NCI-H69 (cell line): ENCODE data around the gene RASSF3.

Experiments
- DNase-seq: peaks from one replicate; lab custom pipeline; 2025; lab: John Stamatoyannopoulos, UW

The RASSF3 gene

DNA sequence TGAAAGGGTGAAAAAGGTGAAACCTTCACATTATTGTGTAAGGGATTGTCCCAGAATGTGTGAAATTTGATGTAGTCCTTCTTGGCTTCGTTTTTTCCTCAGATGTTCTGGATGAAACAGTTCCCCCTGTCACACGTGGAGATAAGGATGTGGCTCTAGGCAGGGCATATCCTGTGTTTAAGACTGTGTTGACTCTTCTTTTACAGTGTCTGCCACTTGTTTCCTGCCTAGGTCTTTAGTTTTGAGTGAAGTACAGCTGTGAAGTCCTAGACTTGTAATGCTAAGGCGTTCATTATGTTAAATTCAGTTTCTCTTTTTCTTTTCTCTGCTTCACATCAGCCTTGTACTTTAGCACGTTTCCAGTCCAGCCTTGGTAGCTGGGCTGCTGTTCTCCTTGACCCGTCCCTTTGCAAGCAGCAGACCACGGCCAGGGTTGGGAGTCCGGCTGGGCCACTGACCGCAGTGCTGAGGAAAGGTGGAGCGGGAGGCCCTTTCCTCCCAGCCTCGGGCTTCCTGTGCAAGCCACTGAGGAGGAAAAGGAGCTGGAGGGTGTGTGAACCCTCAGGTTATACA is 59.1 kb downstream of the RASSF3 start:
- DNase-seq = peak; percentile 81

DNA sequence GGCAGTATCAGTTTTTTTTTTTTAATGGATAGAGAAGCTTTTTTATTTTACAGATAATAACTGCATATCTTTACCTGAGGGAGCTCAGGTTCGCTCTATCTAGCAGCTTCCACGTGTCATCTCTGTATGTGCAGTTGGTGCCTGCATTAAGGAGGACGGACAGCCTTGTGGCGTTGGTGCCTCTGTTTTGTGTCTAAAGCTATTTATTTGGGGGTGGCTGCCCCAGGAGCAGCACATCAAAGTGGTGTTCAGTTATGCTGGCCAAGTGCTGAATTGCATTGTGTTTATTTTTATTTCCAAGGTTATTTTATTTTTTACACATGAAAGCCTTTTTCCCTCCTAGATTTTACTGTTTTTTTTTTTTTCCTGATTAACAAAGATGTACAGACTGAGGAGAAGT is 59.7 kb downstream of the RASSF3 start:
- peak; percentile 67 for DNase-seq

DNA sequence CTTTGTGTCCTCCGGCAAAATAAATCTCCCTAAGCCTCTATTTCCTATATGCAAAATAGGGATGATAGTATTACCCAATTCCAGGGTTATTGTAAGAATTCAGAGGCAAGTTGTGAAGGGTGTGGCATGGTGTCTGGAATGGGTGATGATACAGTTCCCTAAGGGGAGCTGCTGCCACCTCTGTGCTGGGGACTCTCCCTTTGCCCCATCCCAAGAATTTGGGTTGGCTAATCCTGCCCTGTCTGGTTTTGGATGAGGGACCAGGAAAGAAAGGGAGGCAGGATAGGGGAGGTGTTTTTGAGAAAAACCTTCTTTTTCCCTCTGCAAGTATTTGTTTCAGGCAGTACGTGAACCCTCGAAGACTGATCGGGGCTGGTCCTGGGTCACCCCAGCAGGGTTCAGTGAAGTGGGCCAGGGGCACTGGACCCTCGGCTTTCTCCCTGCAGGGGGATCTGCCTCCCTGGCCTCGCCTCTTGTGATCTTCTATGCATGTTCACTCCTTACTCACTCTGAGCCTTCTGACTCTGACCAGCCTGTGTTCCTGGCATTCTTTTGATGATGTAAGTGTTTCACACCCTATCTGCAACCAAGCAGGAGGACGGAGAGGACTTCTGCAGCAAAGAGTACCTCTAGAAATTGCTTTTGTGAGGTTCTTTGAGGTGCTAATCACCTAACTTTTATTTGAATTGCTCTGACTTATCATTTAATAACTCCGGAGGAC is 60.8 kb downstream of the RASSF3 start:
- peak; percentile 52 for DNase-seq

DNA sequence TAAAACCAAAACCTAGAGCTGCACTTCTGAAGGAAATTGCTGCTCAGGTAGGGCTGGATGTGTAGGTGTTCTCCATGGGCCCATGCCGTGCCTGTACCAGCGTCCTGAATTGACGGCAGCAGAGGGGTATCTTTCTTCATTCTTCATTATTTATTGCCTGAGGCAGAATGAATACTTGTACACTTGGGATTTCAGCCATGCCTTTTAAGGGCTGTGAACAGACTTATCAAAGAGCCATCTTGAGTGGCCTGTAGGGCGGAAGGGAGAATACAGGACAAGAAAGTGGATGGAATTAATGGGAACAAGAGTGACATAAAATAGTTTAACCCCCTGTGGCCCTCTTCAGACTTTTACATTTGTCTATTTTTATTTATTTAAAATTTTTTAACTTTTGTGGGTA is 61.4 kb downstream of the RASSF3 start:
- peak; percentile 73 for DNase-seq

DNA sequence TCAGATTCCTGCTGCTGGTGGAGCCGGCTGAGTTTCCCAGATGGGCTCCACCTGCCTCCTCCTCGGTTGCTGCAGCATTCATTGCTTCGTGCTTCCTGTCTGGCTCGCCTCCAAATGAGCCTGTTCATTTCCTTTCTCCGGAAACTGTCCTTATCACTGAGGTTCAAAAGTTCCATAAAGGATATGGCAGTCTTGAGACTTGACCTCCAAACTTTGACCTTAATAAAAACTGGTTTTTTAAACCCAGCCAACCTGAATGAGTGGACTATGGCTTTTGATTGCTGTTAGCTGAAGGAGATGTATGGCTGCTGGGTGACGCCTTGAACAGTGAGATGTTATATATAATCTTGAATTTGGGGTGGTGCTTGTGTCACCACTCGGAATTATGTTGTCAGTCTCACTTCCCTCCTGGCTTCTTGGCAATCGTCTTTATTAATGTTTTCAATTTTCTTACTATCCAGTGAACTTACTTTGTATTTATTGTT is 62.7 kb downstream of the RASSF3 start:
- peak; percentile 98 for DNase-seq

DNA sequence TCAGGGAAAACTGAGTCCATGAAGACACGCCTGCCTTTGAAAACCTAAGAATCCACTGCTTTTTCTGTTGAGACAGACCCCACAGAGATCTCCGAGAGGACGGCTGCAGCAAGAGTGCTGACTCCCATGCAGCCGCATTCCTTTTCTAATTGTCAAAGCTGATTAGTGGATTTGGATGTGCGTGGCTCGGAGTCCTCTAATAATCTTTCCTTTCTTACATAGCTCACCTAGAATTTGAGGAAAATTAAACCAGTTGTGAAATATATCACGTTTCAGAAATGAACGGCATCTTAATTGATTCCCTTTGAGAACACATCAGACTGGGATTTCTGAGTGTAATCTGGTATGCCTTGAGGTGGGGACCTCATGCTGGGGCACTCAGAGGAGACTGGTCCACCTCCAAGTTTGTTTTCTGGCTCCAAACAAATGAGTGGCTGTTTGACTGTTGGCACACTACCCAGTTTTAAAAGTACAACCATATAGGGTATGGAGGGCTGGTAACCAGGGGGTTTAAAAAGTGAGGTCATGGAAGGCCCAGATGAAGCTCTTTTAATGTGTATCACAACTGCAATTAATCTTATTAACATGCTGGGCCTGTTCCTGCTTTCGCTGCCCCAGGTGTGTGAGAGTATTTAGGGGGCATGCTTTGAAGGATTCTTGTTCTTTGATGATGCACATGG is 63.3 kb downstream of the RASSF3 start:
- peak; percentile 99 for DNase-seq

DNA sequence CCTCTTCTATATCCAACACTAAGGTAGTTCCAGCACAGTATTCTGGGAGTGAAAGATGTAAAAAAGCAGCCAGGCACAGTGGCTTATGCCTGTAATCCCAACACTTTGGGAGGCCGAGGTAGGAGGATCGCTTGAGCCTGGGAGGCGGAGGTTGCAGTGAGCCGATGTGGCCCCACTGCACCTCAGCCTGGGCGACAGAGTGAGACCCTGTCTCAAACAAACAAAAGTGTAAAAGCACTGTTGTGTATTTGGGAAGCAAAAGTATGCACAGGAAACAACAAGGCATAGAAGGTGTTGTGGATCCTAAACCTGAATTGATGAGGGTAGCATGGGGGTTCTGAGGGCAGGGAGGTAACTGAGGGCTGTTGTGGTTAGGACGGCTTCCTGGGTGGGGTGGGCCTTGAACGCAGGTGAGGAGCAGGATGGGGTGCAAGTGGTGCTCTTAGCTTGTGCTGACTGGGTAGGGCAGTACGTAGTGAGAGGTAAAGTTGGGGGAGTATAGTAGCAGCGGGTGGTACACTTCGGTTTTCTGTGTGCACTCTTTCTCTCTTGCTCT is 64.2 kb downstream of the RASSF3 start:
- DNase-seq = no peak

DNA sequence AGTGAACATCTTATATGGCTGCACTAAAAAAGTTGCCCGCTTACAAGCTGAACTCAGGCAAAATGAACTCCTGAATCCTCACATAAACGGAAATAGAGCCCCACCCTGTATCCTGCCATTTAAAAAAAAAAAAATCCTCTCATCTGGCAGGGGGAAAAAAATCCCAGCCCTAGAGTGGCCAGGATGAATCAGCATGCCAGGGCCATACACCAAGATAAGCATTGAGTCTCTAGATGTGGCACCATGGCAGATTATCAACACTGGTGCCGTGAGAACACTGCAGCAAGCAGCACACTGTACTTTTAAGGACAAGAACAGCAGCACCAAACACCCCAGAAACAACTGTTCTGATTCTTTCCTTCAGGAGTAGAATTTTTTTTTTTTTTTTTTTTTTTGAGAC is 65.5 kb downstream of the RASSF3 start:
- DNase-seq = peak; percentile 76

DNA sequence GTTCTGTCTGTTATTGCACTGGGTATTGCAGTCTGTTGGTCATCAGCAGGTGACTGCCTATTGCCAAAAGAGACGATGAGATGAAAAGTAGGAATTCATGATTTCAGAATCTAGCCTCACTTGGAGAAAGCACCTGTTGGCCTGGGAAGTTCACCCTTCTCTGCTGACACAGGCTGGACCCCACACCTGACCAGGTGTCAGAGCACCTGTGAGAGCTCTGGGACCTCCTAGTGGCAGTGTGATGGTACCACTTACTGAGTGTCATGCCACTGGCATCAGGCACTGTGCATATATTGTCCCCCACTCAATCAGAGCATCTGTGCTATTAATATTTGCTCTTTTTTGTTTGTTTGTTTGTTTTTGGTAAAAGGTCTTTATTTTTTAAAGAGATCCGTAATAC is 68.0 kb downstream of the RASSF3 start:
- peak; percentile 74 for DNase-seq

DNA sequence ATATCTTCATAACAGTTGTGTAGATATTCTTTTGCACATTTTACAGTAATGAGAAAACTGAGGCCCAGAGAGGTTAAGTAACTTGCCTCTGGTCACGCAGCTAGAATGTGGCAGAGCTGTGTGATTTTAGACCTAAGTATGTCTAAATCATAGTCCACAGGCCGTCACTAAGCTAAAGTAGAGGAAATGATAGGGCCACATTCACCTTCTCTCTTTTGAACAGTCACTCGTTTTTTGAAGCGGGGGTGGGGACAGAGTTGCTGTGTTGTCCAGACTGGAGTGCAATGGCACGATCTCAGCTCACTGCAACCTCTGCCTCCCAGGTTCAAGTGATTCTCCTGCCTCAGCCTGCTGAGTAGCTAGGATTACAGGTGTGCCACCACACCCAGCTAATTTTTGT is 68.5 kb downstream of the RASSF3 start:
- DNase-seq = peak; percentile 53

DNA sequence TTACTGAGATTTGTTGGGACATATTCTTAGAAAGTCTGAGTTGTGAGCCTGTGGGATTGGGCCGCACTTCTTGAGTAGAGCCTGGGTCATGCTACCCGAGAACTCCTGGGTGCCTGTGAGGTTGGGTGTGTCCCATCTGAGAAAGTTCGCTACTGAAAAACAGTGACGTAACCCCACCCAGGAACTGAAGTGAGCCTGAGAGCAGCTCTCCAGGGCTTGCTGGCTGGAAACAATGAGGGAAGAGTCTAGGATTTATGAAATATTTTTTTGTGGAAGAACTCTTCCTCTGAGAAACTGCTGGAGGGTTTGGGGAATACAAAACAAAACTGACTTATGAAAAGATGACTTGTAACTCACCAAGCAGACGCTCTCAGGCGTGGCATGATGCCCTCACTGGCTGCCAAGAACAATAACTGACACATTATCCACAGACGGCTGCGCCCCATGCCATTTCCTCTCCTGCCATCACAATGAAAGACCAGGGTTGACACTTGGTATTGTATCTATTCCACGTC is 69.2 kb downstream of the RASSF3 start:
- peak; percentile 96 for DNase-seq

DNA sequence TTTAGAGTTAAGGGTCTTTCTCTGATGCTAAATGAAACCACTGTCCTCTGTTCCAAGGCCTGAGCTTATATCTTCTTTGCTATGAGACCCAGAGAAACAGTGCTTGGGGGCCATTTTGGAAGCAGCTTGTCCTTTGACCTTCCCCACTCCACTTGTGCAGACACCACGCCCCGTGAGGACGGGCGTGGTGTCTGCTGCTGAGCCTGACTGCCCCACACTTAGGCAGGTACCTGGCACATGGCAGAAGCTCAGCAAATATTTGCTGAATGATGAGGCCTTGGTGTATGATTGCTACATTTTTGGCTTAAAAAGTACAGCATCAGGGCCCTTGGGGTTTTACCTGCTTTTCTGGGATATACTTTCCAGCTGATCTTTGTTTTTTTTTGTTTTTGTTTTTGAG is 69.9 kb downstream of the RASSF3 start:
- peak; percentile 94 for DNase-seq

DNA sequence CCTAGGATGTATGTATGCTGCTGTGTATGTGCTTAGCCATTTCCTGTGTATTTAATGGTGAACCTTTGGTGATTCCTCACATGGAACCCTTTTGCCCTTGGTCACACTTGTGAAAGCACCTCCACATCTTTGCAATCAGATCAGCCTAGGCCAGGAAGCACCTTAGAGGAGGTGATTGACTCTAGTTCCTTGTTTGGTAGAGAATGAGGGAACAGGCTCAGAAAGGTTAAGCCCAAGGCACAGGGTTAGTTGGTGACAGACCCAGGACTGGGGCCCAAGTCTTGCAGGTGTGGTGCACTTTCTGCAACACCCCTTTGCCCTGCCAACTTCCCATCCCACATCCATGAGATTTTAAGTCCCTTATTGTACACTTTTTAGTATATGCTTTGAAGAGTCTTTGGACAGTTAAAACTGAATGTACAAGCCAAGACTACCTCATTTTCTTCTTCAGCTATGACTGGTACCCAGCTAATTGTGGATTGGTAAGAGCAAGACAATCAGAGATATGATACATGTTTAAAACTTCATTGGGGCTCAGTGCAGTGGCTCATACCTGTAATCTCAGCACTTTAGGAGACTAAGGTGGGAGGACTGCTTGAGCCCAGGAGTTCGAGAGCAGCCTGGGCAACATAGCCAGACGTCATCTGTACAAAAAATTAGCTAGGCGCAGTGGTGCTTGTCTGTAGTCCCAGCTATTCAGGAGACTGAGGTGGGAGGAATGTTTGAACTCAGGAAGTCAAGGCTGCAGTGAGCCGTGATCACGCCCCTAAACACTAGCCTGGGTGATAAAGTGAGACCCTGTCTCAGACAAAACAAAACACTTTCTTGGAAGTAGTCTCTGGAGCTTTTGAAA is 71.1 kb downstream of the RASSF3 start:
- DNase-seq = peak; percentile 62

DNA sequence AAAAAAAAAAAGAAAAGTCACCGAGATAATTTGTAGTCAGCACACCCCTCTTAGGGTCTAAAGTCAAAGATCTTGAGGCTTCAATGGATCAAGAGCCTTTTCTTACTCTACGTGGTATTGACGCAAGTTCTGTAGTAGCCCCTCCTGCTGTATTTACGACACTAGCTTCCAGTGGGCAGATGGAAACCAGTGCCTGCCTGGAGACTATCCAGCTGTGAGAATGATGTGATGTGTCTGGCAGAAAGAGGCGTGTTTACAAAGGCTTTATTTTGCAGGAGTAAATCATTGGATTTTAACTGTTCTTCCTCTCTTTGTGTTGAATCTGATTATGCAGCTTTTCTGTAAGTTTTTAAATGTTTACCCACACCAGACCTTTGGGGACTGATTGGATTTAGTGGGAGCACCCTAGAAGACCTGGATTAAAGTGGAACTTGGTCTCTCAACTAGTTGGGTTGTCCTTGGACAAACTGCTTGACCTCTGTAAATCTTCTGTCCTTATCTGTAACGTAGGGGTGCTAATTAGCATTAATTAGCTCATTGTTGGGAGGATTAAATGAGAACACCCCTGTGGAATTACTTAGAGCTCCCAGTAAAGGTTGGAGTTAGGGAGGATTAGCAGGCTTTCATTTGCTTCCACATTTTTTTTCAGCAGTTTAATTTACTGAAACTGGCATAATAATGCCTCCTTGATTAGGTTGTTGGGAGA is 72.4 kb downstream of the RASSF3 start:
- DNase-seq = peak; percentile 98

DNA sequence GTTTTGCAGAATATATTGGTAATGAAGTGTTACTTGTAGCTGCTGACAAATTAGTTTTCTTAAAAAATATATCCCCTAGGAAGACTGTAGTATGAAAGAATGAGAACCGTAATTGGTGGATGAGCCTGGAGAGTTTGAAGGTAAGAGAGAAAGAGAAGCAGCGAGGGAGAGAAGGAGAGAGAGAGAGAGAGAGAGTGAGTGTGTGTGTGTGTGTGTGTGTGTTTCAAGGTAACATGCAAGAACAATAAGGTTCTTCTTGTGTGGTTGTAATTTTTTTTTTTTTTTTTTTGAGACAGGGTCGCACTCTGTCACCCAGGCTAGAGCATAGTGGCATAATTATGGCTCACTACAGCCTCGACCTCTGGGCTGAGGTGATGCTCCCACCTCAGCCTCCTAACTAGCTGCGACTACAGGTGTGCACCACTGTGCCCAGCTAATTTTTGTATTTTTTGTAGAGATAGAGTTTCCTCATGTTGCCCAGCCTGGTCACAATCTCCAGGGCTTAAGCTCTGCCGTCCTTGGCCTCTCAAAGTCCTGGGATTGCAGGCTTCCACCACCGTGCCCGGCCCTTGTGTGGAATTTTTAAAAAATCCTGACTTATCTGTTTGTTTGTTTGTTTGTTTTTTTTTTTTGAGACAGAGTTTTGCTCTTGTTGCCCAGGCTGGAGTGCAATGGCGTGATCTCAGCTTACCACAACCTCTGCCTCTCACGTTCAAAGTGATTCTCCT is 73.7 kb downstream of the RASSF3 start:
- no peak for DNase-seq

DNA sequence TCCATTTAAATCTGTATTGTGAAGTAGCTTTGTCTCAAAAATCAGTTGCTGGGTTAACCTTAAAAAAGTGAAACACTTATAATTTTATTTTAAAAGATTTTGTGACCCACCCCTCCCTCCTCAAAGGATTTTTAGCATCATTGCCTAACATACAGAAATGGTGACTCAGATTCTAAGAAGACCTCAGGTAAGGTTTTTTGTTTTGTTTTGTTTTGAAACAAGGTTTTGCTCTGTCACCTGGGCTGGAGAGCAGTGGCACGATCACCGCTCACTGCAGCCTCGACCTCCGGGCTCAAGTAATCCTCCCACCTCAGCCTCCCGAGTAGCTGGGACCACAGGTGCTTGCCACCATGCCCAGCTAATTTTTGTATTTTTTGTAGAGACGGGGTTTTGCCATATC is 74.8 kb downstream of the RASSF3 start:
- DNase-seq = no peak

DNA sequence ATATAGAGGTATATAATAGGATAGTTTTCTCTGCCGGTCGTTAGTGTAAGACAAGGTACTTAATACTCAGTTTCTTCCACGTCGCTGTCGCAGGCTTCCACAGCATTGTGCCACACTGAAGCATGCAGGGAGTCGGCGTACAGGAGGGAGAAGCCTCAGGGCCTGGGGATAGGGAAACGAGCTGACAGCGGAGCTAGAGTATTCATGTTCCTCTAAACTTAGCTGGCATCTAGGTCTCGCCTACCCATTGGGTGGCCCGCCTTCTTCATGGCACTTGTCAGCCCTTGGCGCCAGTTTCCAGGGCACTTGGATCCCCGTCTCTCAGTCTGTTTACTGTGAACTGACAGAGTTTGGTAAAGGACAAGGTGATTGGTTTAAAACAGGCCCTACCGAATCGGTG is 75.3 kb downstream of the RASSF3 start:
- DNase-seq = no peak

DNA sequence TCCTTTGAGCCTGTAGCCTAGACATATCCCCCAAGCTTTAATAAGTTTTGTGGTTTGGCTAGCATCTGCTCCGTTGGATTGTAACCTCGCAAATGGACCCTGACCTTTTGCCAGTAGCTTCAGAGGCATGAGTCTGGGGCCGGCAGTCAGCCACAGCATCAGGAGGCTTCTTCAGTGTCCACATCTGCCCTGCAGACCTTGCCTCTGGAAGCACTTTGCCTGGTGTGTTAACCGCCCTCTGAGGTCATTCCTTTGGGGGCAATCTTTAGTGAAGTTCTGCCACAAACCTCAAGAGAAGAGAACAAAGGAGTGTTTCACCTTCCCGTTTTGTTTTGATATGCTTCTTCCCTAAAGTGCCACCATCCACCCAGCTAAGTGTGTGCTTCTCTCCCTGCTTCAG is 77.5 kb downstream of the RASSF3 start:
- no peak for DNase-seq

DNA sequence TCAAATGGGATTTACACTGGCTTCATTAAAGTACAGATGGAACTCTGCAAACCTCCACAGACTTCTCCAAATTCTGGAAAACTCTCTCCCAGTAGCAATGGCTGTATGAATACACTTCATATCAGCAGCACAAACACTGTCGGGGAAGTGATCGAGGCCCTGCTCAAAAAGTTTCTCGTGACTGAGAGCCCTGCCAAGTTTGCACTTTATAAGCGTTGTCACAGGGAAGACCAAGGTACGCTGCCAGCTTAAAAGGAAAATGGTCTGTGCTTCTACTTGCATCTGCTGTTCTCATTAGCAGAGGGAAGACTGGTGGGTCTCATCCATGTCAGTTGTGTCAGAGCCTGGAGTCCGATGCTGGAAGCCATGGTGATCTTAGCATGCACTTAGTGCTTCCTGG is 77.9 kb downstream of the RASSF3 start:
- DNase-seq = no peak

DNA sequence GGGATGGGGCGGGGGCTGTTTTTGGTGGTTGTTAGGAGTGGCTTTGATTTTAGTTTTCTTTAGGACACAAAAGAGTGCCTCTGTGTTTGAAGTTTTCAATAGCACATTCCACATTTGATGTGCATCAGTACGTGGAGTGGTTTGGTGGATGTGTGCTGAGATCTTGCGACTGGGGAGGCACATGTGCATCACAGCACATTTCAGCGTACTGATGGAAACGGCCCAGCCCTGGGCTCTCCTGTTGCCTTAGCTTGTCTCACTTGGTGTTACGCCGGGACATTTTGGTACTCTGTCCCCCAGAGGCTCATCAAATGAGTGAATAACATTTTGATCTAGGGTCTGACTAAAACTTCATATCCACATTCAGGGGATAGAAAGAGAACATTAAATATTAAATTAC is 78.4 kb downstream of the RASSF3 start:
- DNase-seq = no peak
